ENCODE results near the gene BCDIN3D.
"Not testable (repeated sequence)": the region's sequence is repeated elsewhere in the genome, so short reads cannot be mapped to it uniquely, and the experiment has no call there.

DNA sequence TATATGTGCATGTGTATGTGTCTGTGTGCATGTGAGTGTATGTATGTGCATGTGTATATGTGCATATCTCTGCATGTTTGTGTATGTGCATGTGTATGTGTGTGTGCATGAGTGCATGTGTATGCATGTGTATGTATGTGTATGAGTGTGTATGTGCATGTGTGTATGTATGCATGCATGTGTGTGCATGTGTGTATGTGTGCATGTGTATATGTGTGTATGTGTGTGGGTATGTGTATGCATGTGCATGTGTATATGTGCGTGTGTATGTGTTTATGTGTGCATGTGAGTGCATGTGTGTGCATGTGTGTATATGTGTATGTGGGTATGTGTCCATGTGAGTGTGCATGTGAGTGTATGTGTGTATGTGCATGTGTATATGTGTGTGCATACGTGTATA is 36.2 kb upstream of the BCDIN3D start:
- TF ChIP-seq, protein P1, sequence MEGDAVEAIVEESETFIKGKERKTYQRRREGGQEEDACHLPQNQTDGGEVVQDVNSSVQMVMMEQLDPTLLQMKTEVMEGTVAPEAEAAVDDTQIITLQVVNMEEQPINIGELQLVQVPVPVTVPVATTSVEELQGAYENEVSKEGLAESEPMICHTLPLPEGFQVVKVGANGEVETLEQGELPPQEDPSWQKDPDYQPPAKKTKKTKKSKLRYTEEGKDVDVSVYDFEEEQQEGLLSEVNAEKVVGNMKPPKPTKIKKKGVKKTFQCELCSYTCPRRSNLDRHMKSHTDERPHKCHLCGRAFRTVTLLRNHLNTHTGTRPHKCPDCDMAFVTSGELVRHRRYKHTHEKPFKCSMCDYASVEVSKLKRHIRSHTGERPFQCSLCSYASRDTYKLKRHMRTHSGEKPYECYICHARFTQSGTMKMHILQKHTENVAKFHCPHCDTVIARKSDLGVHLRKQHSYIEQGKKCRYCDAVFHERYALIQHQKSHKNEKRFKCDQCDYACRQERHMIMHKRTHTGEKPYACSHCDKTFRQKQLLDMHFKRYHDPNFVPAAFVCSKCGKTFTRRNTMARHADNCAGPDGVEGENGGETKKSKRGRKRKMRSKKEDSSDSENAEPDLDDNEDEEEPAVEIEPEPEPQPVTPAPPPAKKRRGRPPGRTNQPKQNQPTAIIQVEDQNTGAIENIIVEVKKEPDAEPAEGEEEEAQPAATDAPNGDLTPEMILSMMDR (IDR thresholded peaks at IDR 0.05): not testable (repeated sequence)
- not testable (repeated sequence) for TF ChIP-seq EP300 (IDR thresholded peaks at IDR 0.05)

Data from suprapubic skin (tissue), 3 donors.